ENCODE results near the gene ZNF443. TPM values are rescaled to one million over a fixed set of nuclear protein-coding genes. Genes with fewer than 3 reads are reported as not detected.
"Not testable (repeated sequence)": the region's sequence is repeated elsewhere in the genome, so short reads cannot be mapped to it uniquely, and the experiment has no call there.

ZNF443 gene
- total RNA-seq (ENCODE audit: low replicate concordance): 15.8 and 18.9 TPM in 2 replicates

- H4K20me1 ChIP-seq (ENCODE audit: low read depth): no peaks in the 10 kb centered on the region
Measured at GRCh38 chr19:12440541-12441316, at the start of gene ZNF443. Gene ZNF443 (minus strand): TSS chr19:12441021. CDS start chr19:12440914, 107 bp downstream.

GRCh38 chr19:12486265-12486783, 45.5 kb upstream of the ZNF443 start:
- not testable (repeated sequence) for H3K36me3 ChIP-seq; H2AFZ ChIP-seq (replicated peaks); H3K4me3 Mint-ChIP-seq

More at GRCh38 chr19:12440541-12441316, at the start of gene ZNF443:
- peak within 1 kb of the TSS; percentile 76 for H3K4me2 ChIP-seq
- peaks cover 2% of the 10 kb centered on the region for H3K9me3 ChIP-seq (ENCODE audit: low read depth)
- peak; percentile 98 for DNase-seq (ENCODE audit: low spot score)
- H3K4me3 ChIP-seq: peak within 1 kb of the TSS; percentile 92
- Mint-ChIP-seq H3K36me3 (peaks cover 18% of the 10 kb centered on the region), H3K9me3 (peaks cover 51% of the 10 kb centered on the region), H3K4me1 (peaks cover 6% of the 10 kb centered on the region), H3K27ac (peak within 1 kb of the TSS; percentile 98), H3K27me3 (ENCODE audit: insufficient read depth, low read depth) (no peaks in the 10 kb centered on the region), H3K4me3 (peak within 1 kb of the TSS; percentile 99)
- peak; percentile 20 for TF ChIP-seq CTCF (IDR thresholded peaks at IDR 0.05)
- no peak for TF ChIP-seq EZH2phosphoT487 (IDR thresholded peaks at IDR 0.05)
- no peak for TF ChIP-seq EZH2 (IDR thresholded peaks at IDR 0.05)
- H3K27ac ChIP-seq: peak within 1 kb of the TSS; percentile 88
- no peaks in the 10 kb centered on the region for H3K27me3 ChIP-seq
- peak within 1 kb of the TSS; percentile 80 for H2AFZ ChIP-seq (replicated peaks)
- no peaks in the 10 kb centered on the region for H3K4me1 ChIP-seq
- H3K9ac ChIP-seq: peak within 1 kb of the TSS; percentile 64
- H3F3A ChIP-seq (ENCODE audit: low read depth): peaks cover 7% of the 10 kb centered on the region
- no peaks in the 10 kb centered on the region for H3K36me3 ChIP-seq
- H3K79me2 ChIP-seq (ENCODE audit: low read depth): peaks cover 23% of the 10 kb centered on the region

GRCh38 chr19:12485571-12485970, 44.8 kb upstream of the ZNF443 start:
- Mint-ChIP-seq H3K27me3 (ENCODE audit: insufficient read depth, low read depth) (peaks cover 4% of the 10 kb centered on the region), H3K9me3 (peaks cover 38% of the 10 kb centered on the region), H3K4me3 (peak overlapping the region; percentile 88), H3K27ac (peak overlapping the region; percentile 97), H3K4me1 (peaks cover 22% of the 10 kb centered on the region), H3K36me3 (peaks cover 18% of the 10 kb centered on the region)
- H3K27me3 ChIP-seq: no peaks in the 10 kb centered on the region
- no peak overlapping the region for H3K4me3 ChIP-seq
- peaks cover 30% of the 10 kb centered on the region for H3K79me2 ChIP-seq (ENCODE audit: low read depth)
- peak; percentile 13 for DNase-seq (ENCODE audit: low spot score)
- no peaks in the 10 kb centered on the region for H3K9me3 ChIP-seq (ENCODE audit: low read depth)
- peak overlapping the region; percentile 86 for H2AFZ ChIP-seq (replicated peaks)
- no peak overlapping the region for H3K27ac ChIP-seq
- peaks cover 9% of the 10 kb centered on the region for H3F3A ChIP-seq (ENCODE audit: low read depth)
- TF ChIP-seq CTCF (IDR thresholded peaks at IDR 0.05): no peak
- TF ChIP-seq EZH2phosphoT487 (IDR thresholded peaks at IDR 0.05): no peak
- TF ChIP-seq EZH2 (IDR thresholded peaks at IDR 0.05): no peak
- peak overlapping the region; percentile 92 for H3K4me2 ChIP-seq
- H3K36me3 ChIP-seq: no peaks in the 10 kb centered on the region
- no peaks in the 10 kb centered on the region for H4K20me1 ChIP-seq (ENCODE audit: low read depth)
- no peak overlapping the region for H3K9ac ChIP-seq
- H3K4me1 ChIP-seq: peaks cover 7% of the 10 kb centered on the region

More at GRCh38 chr19:12486265-12486783, 45.5 kb upstream of the ZNF443 start:
- H3K9me3 Mint-ChIP-seq: peaks cover 40% of the 10 kb centered on the region
- not testable (repeated sequence) for H3K27ac ChIP-seq; H3F3A ChIP-seq (ENCODE audit: low read depth); H4K20me1 ChIP-seq (ENCODE audit: low read depth); H3K4me1 ChIP-seq; H3K9ac ChIP-seq; H3K4me2 ChIP-seq; H3K27ac Mint-ChIP-seq; H3K27me3 ChIP-seq; DNase-seq (ENCODE audit: low spot score); H3K27me3 Mint-ChIP-seq (ENCODE audit: insufficient read depth, low read depth); H3K9me3 ChIP-seq (ENCODE audit: low read depth); H3K4me3 ChIP-seq
- peaks cover 22% of the 10 kb centered on the region for H3K4me1 Mint-ChIP-seq
- H3K79me2 ChIP-seq (ENCODE audit: low read depth): peaks cover 23% of the 10 kb centered on the region
- H3K36me3 Mint-ChIP-seq: peaks cover 14% of the 10 kb centered on the region

GRCh38 chr19:12485052-12485416, 44.2 kb upstream of the ZNF443 start:
- Histone ChIP-seq H3K4me3 (peak overlapping the region; percentile 78), H3K4me2 (peak overlapping the region; percentile 92), H3K4me1 (peaks cover 7% of the 10 kb centered on the region), H3K9ac (no peak overlapping the region), H2AFZ (replicated peaks) (peak overlapping the region; percentile 86), H3K79me2 (ENCODE audit: low read depth) (peaks cover 34% of the 10 kb centered on the region), H3K27me3 (no peaks in the 10 kb centered on the region), H4K20me1 (ENCODE audit: low read depth) (no peaks in the 10 kb centered on the region), H3K27ac (no peak overlapping the region), H3F3A (ENCODE audit: low read depth) (peaks cover 9% of the 10 kb centered on the region), H3K36me3 (no peaks in the 10 kb centered on the region), H3K9me3 (ENCODE audit: low read depth) (no peaks in the 10 kb centered on the region)
- DNase-seq (ENCODE audit: low spot score): no peak
- H3K4me3 Mint-ChIP-seq: peak overlapping the region; percentile 88
- peaks cover 33% of the 10 kb centered on the region for H3K9me3 Mint-ChIP-seq
- peaks cover 4% of the 10 kb centered on the region for H3K27me3 Mint-ChIP-seq (ENCODE audit: insufficient read depth, low read depth)
- peaks cover 22% of the 10 kb centered on the region for H3K4me1 Mint-ChIP-seq
- peaks cover 18% of the 10 kb centered on the region for H3K36me3 Mint-ChIP-seq
- H3K27ac Mint-ChIP-seq: peak overlapping the region; percentile 97
- TF ChIP-seq EZH2 (IDR thresholded peaks at IDR 0.05) (no peak), CTCF (IDR thresholded peaks at IDR 0.05) (no peak), EZH2phosphoT487 (IDR thresholded peaks at IDR 0.05) (no peak)
